Measurements from ENCODE around the gene LNX1. TPM values are rescaled to one million over a fixed set of nuclear protein-coding genes. Genes with fewer than 3 reads are reported as not detected.

The LNX1 gene
- total RNA-seq, 1 donor from 2014 or later = 4.4 TPM

DNA sequence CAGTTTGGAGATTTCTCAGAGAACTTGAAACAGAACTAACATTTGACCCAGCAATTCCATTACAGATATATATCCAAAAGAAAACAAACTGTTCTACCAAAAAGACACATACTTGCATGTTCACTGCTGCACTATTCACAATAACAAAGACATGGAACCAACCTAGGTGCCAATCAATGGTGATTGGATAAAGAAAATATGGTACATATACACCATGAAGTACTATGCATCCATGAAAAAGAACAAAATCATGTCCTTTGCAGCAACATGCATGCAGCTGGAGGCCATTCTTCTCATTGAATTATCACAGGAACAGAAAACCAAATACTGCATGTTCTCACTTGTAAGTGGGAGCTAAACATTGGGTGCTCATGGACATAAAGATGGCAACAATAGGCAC is 47.6 kb upstream of the LNX1 start:
- FAIRE-seq (no peak), DNase-seq (ENCODE audit: low read depth) (no peak)
- H3K4me1 ChIP-seq (ENCODE audit: insufficient read depth, low read length) = no peaks in the 10 kb centered on the region
- no peak overlapping the region for H2AFZ ChIP-seq (ENCODE audit: low read depth, low read length)
- no peaks in the 10 kb centered on the region for H3K36me3 ChIP-seq (ENCODE audit: insufficient read depth, low read length)
- Mint-ChIP-seq H3K36me3 (ENCODE audit: low read depth, unreplicated experiment) (no peaks in the 10 kb centered on the region), H3K4me3 (ENCODE audit: unreplicated experiment) (no peak overlapping the region), H3K4me1 (ENCODE audit: low read depth, unreplicated experiment) (no peaks in the 10 kb centered on the region), H3K27ac (ENCODE audit: unreplicated experiment) (no peak overlapping the region), H3K27me3 (ENCODE audit: low read depth, unreplicated experiment) (peaks cover 2% of the 10 kb centered on the region), H3K9me3 (ENCODE audit: unreplicated experiment) (no peaks in the 10 kb centered on the region)
- H3K4me3 ChIP-seq (ENCODE audit: insufficient read depth, low read depth, low read length) = no peak overlapping the region
- no peak overlapping the region for H3K4me2 ChIP-seq (ENCODE audit: low read length)
- no peaks in the 10 kb centered on the region for H3K27me3 ChIP-seq (ENCODE audit: insufficient read depth, low read length)
- H3K9ac ChIP-seq (ENCODE audit: low read length) = no peak overlapping the region
- no peak for TF ChIP-seq EZH2 (IDR thresholded peaks at IDR 0.05; ENCODE audit: insufficient read depth, low read length)
- TF ChIP-seq, protein P1, sequence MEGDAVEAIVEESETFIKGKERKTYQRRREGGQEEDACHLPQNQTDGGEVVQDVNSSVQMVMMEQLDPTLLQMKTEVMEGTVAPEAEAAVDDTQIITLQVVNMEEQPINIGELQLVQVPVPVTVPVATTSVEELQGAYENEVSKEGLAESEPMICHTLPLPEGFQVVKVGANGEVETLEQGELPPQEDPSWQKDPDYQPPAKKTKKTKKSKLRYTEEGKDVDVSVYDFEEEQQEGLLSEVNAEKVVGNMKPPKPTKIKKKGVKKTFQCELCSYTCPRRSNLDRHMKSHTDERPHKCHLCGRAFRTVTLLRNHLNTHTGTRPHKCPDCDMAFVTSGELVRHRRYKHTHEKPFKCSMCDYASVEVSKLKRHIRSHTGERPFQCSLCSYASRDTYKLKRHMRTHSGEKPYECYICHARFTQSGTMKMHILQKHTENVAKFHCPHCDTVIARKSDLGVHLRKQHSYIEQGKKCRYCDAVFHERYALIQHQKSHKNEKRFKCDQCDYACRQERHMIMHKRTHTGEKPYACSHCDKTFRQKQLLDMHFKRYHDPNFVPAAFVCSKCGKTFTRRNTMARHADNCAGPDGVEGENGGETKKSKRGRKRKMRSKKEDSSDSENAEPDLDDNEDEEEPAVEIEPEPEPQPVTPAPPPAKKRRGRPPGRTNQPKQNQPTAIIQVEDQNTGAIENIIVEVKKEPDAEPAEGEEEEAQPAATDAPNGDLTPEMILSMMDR (IDR thresholded peaks at IDR 0.05; ENCODE audit: insufficient read depth, low read depth, low read length) = no peak
- no peaks in the 10 kb centered on the region for H3K9me3 ChIP-seq (ENCODE audit: insufficient read depth, low read depth, low read length)
- no peaks in the 10 kb centered on the region for H4K20me1 ChIP-seq (ENCODE audit: insufficient read depth, low read length)
- H3K79me2 ChIP-seq (ENCODE audit: insufficient read depth, low read length) = no peaks in the 10 kb centered on the region
- H3K27ac ChIP-seq (ENCODE audit: low read depth, low read length) = no peak overlapping the region

DNA sequence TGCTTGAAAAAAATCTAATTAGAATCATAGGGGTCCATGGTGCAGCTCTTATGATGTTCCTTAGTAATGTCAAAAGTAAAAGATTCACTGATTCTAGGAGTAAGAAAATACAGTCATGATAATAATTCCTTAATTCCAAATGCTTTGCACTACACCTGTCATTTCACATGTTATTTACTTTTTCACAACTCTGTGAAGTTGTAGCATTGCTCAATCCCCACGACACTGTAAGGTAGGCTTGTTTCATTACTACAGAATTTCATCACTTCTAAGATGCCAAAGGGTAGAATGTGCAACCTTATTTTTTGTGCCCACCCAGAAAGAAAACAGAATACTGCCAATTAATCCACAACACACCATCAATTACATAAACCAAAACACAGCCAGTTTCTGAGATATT is 46.1 kb upstream of the LNX1 start:
- no peaks in the 10 kb centered on the region for H3K4me1 Mint-ChIP-seq (ENCODE audit: low read depth, unreplicated experiment)
- Histone ChIP-seq H3K4me3 (ENCODE audit: insufficient read depth, low read depth, low read length) (no peak overlapping the region), H3K9ac (ENCODE audit: low read length) (no peak overlapping the region), H3K36me3 (ENCODE audit: insufficient read depth, low read length) (no peaks in the 10 kb centered on the region), H3K27ac (ENCODE audit: low read depth, low read length) (no peak overlapping the region), H3K9me3 (ENCODE audit: insufficient read depth, low read depth, low read length) (no peaks in the 10 kb centered on the region), H3K4me2 (ENCODE audit: low read length) (no peak overlapping the region), H3K27me3 (ENCODE audit: insufficient read depth, low read length) (no peaks in the 10 kb centered on the region), H3K79me2 (ENCODE audit: insufficient read depth, low read length) (no peaks in the 10 kb centered on the region), H3K4me1 (ENCODE audit: insufficient read depth, low read length) (no peaks in the 10 kb centered on the region), H4K20me1 (ENCODE audit: insufficient read depth, low read length) (no peaks in the 10 kb centered on the region), H2AFZ (ENCODE audit: low read depth, low read length) (no peak overlapping the region)
- FAIRE-seq = no peak
- no peaks in the 10 kb centered on the region for H3K36me3 Mint-ChIP-seq (ENCODE audit: low read depth, unreplicated experiment)
- no peak overlapping the region for H3K27ac Mint-ChIP-seq (ENCODE audit: unreplicated experiment)
- no peak for TF ChIP-seq EZH2 (IDR thresholded peaks at IDR 0.05; ENCODE audit: insufficient read depth, low read length)
- TF ChIP-seq, protein P1 (IDR thresholded peaks at IDR 0.05; ENCODE audit: insufficient read depth, low read depth, low read length) = no peak
- DNase-seq (ENCODE audit: low read depth) = no peak
- H3K9me3 Mint-ChIP-seq (ENCODE audit: unreplicated experiment) = no peaks in the 10 kb centered on the region
- H3K27me3 Mint-ChIP-seq (ENCODE audit: low read depth, unreplicated experiment) = peaks cover 5% of the 10 kb centered on the region
- no peak overlapping the region for H3K4me3 Mint-ChIP-seq (ENCODE audit: unreplicated experiment)

DNA sequence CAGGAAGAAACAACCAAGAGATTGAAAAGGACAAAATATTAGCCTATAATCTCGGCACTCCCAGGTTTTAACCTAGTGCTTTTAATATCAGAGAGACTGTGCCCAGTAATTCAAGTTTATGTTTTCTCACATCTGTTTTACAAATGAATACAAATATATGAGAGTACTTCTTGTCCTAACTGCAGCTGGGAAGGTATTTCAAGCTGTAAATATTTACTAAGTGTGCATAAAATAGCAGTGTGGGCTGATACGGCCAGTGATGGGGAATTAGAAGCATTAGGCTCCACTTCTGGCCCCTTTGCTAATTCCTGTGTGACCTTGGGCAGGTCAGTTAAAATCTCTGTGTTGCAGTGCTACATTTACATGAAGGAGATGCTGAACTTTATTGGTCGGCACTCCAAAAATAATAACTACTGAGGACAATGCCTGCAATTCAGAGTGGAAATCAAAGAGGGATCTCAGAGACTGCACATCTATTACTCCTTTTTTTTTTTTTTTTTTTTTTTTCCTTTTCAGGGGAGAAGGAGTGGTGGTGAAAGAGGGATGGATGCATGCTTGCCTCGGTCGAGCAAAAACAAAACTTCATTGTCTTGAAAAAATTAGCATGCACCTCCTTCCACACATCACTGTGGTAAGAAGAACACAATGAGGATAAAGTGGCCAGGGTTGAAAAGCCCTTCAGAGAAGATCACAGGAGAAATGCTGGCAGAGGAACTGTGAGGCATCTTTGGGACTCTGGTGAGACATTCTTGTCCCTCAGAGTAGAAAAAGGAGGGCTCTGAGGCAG is 44.6 kb upstream of the LNX1 start:
- H3K4me3 Mint-ChIP-seq (ENCODE audit: unreplicated experiment) = no peak overlapping the region
- no peak for FAIRE-seq
- H2AFZ ChIP-seq (ENCODE audit: low read depth, low read length) = no peak overlapping the region

More for the DNA sequence above, 44.6 kb upstream of the LNX1 start:
- Mint-ChIP-seq H3K27me3 (ENCODE audit: low read depth, unreplicated experiment) (peaks cover 7% of the 10 kb centered on the region), H3K27ac (ENCODE audit: unreplicated experiment) (no peak overlapping the region), H3K4me1 (ENCODE audit: low read depth, unreplicated experiment) (no peaks in the 10 kb centered on the region), H3K36me3 (ENCODE audit: low read depth, unreplicated experiment) (no peaks in the 10 kb centered on the region), H3K9me3 (ENCODE audit: unreplicated experiment) (no peaks in the 10 kb centered on the region)
- no peak for DNase-seq (ENCODE audit: low read depth)
- H3K4me3 ChIP-seq (ENCODE audit: insufficient read depth, low read depth, low read length) = no peak overlapping the region
- H3K4me1 ChIP-seq (ENCODE audit: insufficient read depth, low read length) = no peaks in the 10 kb centered on the region
- no peaks in the 10 kb centered on the region for H3K9me3 ChIP-seq (ENCODE audit: insufficient read depth, low read depth, low read length)
- H3K27ac ChIP-seq (ENCODE audit: low read depth, low read length) = no peak overlapping the region
- H3K36me3 ChIP-seq (ENCODE audit: insufficient read depth, low read length) = no peaks in the 10 kb centered on the region
- no peaks in the 10 kb centered on the region for H3K79me2 ChIP-seq (ENCODE audit: insufficient read depth, low read length)
- H4K20me1 ChIP-seq (ENCODE audit: insufficient read depth, low read length) = no peaks in the 10 kb centered on the region
- no peak overlapping the region for H3K9ac ChIP-seq (ENCODE audit: low read length)
- no peaks in the 10 kb centered on the region for H3K27me3 ChIP-seq (ENCODE audit: insufficient read depth, low read length)
- H3K4me2 ChIP-seq (ENCODE audit: low read length) = no peak overlapping the region
- TF ChIP-seq, protein P1 (IDR thresholded peaks at IDR 0.05; ENCODE audit: insufficient read depth, low read depth, low read length) = no peak
- no peak for TF ChIP-seq EZH2 (IDR thresholded peaks at IDR 0.05; ENCODE audit: insufficient read depth, low read length)
